Right ventricle myocardium inferior (tissue), 1 donor: ENCODE measurements around the gene HMMR. TPM values are rescaled to one million over a fixed set of nuclear protein-coding genes. Genes with fewer than 3 reads are reported as not detected.
"Not testable (repeated sequence)": the region's sequence is repeated elsewhere in the genome, so short reads cannot be mapped to it uniquely, and the experiment has no call there.

Source experiments
- ATAC-seq: fragments of 200-7000 bp; cut with Tn5 transposase; one replicate; pipeline ENCODE4 v1.9.1; 2020; ENCODE audit warnings: mild to moderate bottlenecking, moderate library complexity
- DNase-seq: peaks from one replicate; pipeline ENCODE4 v3.0.0; 2021; ENCODE audit errors: missing footprints
- intact Hi-C: fragments of 100-400 bp; cut with DNase I; formaldehyde crosslinking; loops from one replicate; pipeline ENCODE4 v1.11.0; 2022
- total RNA-seq: library from RNA; stranded (reverse); fragmentation: NEBNext Ultra II Directional; extraction: Animal tissue kit (Norgen Biotek cat#: 25700); gene quantifications from one replicate; pipeline ENCODE4 v1.2.1, GENCODE V29; 2021
- donor health status: DM: no; HTN: yes; CAD: no; lungs with severe emphysema.

The HMMR gene
- total RNA-seq, 1 donor from 2014 or later = 0.92 TPM

- ATAC-seq, intact Hi-C loops, DNase-seq: not testable (repeated sequence)
Observed at GRCh38 chr5:163455406-163455805, 5.0 kb upstream of the HMMR start.

- intact Hi-C loops = no loop called here
- no peak for DNase-seq
- no peak for ATAC-seq
Observed at GRCh38 chr5:163456029-163456589, 4.3 kb upstream of the HMMR start.

DNA sequence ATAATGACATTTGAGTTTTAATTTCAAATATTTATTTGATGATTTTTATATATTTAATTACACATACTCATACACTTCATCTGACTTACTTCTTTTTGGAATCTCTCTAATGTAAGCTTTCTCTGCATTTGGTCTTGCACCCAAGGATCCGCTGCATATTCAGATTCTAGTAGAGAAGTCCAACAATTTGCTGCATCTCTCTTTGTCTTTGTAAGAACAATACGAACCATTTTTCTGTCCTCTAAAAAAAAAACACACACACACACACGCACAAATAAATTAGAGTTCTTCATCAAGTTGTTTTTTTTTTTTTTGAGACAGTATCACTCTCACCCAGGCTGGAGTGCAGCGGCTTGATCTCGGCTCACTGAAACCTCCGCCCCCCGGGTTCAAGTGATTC is 3.6 kb upstream of the HMMR start:
- intact Hi-C loops = no loop called here

DNA sequence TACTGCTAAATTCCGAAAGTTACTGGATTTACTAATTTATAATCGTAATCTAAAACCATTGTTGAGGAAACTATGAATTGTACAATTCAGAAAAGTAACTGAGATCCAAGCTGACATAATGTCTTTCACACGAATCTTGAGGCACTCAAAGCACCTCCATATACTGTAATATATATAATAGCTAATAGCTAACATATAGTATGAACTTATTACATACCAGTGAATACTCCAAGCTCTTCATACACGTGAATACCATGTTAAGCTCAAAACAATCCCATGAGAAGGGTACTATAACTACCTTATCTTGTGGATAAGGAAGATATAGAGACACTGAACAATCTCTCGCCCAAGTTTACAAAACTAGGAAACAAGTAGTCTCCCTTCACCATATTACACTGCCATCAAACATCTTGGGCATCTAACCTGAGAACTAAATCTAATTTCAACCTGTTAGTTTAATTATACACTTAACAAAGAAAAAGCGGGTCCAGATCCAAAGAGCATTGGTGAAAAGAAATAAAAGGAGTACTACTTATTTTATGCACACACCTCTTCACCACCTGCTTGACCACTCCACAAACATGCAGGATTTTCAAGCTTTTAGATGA is 1.6 kb upstream of the HMMR start:
- intact Hi-C loops = loop anchor here (2.0 kb wide), 1 partner anchor 22 kb away; the partner anchor contains the start of gene CCNG1
- no peak for DNase-seq
- no peak for ATAC-seq

More for the DNA sequence above, 3.6 kb upstream of the HMMR start:
- DNase-seq (no peak), ATAC-seq (no peak)

DNA sequence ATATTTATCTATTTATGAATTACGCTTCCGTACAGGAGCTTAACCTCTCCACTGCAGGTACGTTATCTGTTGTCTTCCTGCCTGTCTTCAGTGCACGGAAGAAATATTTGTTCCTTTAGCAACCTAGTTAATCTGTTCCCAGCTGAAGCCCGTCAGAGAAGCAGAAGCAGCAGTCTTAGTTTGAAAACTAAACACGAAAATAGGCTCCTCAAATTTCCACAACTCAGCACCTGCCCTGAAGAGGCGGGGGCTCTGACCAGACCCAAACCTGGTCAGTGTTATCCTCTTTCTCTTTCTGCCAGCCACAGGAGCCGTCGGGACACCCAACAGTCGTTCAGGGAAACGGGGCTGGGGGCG is 992 bp upstream of the HMMR start:
- DNase-seq (no peak), ATAC-seq (no peak)
- intact Hi-C loops = loop anchor here (2.0 kb wide), 1 partner anchor 23 kb away; the partner anchor contains the start of gene CCNG1

- intact Hi-C loops = loop anchor here (1.0 to 2.0 kb wide), 2 partner anchors 23 to 45 kb away; partner anchors contain the start of genes CCNG1 and MAT2B
- ATAC-seq (peak; percentile 97), DNase-seq (peak; percentile 99)
Observed at GRCh38 chr5:163459819-163460561, 442 bp upstream of the HMMR start, which contains the start of gene NUDCD2. NUDCD2 (minus strand) TSS chr5:163460102; CDS start chr5:163460050, 52 bp downstream.

- intact Hi-C loops = no loop called here
- ATAC-seq = no peak
- no peak for DNase-seq
Observed at GRCh38 chr5:163463063-163463435, 2.6 kb downstream of the HMMR start.

DNA sequence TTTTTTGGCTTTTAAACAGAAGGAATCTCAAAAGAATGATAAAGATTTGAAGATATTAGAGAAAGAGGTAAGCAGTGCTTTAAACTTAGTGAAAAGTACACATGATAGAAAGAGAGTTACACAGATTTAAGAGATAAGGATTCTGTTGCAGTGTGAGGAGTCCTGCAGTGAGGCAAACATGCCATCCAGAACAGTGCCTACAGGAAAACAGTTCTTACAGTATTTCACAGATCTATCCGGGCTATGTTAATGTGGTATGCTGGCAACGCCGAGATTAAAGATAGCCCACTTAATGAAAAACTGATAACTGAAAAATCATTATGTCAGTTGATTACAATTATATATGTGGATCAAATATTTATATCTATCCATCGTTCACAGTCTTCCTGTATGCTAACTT is 7.2 kb downstream of the HMMR start:
- DNase-seq = no peak
- no peak for ATAC-seq
- intact Hi-C loops = no loop called here

GRCh38 chr5:163473635-163474243 is 13.3 kb downstream of the HMMR start:
- ATAC-seq (no peak), DNase-seq (no peak)
- intact Hi-C loops = no loop called here

- ATAC-seq = no peak
- DNase-seq = no peak
- intact Hi-C loops = no loop called here
Observed at GRCh38 chr5:163475411-163475810, 15.0 kb downstream of the HMMR start.

GRCh38 chr5:163478126-163478981 is 17.9 kb downstream of the HMMR start:
- DNase-seq (no peak), ATAC-seq (no peak)
- intact Hi-C loops = no loop called here

DNA sequence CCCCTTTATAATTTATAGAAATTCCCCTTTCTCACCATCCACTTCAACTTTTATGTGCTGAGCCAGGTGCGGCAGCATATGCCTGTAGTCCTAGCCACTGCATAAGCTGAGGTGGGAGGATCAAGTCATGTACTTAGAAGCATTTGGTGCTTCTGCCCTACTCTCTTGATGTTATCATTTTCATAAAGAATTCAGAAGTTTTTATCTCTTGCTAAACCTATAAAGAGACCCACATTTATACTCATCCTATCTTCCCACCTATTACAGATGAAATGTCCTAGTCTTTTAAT is 18.5 kb downstream of the HMMR start:
- intact Hi-C loops = no loop called here
- DNase-seq = no peak
- no peak for ATAC-seq

DNA sequence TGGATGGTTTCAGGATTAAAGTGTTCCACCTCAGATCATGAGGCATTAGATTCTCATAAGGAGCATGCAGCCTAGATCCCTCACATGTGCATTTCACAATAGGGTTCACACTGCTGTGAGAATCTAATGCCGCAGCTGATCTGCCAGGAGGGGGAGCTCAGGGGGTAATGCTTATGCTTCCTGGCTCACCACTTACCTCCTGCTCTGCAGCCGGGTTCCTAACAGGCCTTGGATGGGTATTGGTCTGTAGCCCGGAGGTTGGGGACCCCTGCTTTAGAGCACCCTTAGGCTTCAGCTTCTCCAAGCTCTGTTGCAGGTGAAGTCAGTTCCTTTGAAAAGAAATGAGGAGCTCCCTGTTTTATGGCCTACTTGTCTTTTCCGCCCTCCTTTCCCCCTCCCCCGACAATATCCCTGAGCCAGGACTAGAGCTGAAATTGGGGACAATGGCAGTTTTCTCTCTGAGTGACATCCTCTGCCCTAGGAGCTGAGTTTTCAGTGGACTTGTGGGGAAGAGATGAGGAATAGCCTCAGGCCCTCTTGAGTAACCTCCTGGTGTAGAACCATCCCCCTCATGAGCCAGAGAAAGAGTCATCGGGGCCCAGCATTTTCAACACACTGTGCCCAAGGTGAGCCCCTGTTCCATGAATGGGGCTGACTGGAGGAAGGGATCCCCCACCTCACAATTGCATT is 28.8 kb downstream of the HMMR start:
- intact Hi-C loops = no loop called here
- no peak for ATAC-seq
- DNase-seq = no peak

DNA sequence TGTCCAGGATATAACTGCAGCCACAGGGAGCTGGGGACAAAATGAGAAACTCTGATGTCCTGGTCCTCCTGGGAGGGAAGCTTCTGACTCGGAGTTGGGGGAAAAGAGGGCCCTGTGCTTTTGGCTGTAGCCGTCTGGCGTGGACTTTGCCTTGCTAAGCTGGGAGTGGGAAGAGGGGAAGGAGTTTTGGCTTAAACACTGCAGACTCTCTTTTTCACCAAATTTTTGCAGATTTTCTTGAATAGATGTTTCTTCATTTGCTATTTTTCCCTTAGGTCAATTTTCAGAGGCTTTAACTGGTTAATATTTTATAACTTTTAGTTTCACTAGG is 29.3 kb downstream of the HMMR start:
- intact Hi-C loops = no loop called here
- no peak for DNase-seq
- no peak for ATAC-seq

DNA sequence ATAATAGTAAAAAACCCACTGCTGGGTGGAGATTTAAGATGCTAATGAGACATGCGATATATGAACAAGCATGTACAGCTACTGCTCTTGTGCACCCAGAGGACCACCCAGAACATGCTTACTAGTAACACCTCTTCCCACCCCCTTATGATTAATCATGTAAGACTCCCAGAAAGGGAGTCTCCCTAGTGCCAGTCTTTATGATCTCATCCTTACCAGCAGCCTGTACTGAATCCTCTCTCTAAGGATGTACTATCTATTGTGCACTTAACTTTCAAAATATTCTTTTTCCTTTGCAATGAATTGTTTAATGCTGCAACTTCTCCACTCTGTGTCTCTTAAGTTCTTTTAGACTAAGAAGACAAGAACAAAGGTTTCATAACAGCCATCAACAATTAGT is 35.9 kb downstream of the HMMR start:
- ATAC-seq = no peak
- intact Hi-C loops = no loop called here
- no peak for DNase-seq

DNA sequence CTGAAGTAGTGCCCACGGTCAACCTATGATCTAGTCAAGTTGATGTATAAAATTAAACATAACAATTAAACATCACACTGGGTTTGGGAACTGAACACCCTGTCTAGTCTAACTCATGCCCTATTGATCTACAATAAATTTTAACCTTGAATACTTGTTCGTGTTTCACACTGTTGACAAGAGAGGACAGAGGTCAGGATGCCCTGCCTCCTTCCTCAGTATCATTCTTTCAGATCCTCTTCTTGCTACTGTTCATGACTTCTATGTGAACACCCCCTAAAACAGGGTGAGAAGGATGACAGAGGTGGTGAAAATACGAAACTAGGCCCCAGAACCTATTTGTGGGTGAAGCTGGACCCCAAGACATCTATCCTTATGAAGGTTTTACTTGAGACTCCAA is 36.9 kb downstream of the HMMR start:
- intact Hi-C loops = no loop called here
- ATAC-seq = no peak

DNA sequence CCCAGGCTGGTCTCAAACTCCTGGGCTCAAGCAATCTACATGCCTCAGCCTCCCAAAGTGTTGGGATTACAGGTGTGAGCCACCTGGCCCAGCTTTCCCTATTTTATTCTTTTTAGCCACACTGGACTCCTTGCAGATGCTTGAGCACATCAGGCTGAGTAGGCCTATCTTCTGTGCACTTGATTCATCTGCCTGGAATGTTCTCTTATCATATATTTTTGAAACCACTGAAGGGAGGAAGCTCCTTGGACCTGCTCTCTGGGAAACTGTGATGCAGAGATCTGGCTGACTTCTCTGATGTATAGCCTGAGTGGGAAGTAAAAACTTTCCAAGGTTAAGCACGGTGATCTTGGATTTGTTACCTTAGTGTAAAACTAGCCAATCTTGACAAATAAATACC is 38.5 kb downstream of the HMMR start:
- DNase-seq (no peak), ATAC-seq (no peak)
- intact Hi-C loops = no loop called here

More for the DNA sequence above, 36.9 kb downstream of the HMMR start:
- no peak for DNase-seq

DNA sequence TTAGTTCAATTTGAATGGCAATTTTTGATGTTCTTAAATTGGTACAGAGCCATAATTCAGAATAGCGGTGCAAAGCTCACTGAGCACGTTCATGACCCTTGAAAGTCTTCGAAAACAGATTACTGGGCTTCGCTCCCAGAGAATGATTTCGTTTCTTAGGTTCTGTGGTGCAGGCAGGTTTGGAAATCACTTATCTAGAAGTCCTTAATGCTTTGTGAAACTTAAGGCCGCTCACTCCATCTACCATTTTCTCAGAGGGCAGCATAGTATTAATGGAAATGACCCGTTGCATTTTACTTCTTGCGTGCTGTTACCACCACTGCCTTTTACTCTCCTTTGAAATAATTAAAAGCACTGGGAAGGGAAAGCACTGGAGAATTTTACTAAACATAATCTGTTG is 42.1 kb downstream of the HMMR start:
- DNase-seq (no peak), ATAC-seq (no peak)
- intact Hi-C loops = loop anchor here (2.0 kb wide), 1 partner anchor 66 kb away; the partner anchor contains the start of gene CCNG1
